K562 treated with DMSO at 1 percent for 12 hours (cell line): Measurements from ENCODE around the gene CHST11. TPM values are rescaled to one million over a fixed set of nuclear protein-coding genes. Genes with fewer than 3 reads are reported as not detected.

Experiments used
- total RNA-seq: library from RNA; unstranded; fragments of 300-600 nt; gene quantifications from 2 replicates; pipeline ENCODE4 v1.2.3, GENCODE V29; 2022; ENCODE audit not compliant: insufficient read depth

Gene CHST11
- total RNA-seq: 14.8 and 29.5 TPM in 2 replicates

DNA sequence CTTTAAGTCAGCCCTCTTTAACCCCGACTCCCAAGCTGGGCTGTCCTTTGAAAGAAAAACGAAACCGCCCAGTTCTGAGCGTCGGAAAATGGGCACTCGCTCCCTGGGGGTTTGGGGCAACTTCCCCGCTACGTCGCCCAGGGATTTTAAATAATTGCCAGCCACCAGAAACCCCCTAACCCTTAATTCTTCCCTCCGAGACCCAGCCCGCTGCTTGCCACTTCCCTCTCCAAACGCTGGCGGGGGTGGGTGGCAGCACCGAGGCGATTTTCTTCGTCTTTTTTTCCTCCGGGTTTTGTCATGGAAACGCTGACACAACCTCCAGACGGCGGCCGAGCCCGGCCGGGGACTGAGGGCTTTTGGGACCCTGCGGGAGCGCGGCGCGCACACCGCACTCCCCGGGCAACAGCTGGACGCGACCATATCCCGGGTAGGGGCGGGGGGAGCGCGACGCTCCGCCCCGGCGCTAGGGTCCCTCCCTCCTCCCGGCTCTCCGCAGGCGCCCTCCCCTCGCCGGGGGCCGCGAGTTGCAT lies at the start of gene CHST11:
Gene CHST11 (plus strand): TSS at position 532 of the 533 bp plus-strand sequence.

Other genes starting within 250 kb of the CHST11 start
- 51.3 and 126 TPM in 2 replicates for gene TXNRD1, start 241.2 kb upstream of the CHST11 start, total RNA-seq
- 0.64 TPM in 1 of 2 replicates, not detected in the other for gene EID3, start 153.2 kb upstream of the CHST11 start, total RNA-seq